H1 (cell line): Measurements from ENCODE around the gene FGF18. TPM values are rescaled to one million over a fixed set of nuclear protein-coding genes. Genes with fewer than 3 reads are reported as not detected.

Source experiments
- CTCF ChIA-PET: fragments of 300-600 bp; sonication (Branson Sonifier 250); formaldehyde crosslinking; loops from one replicate; lab custom pipeline; 2021; ENCODE audit not compliant: partially characterized antibody; lab: Charles Lee
- POLR2A ChIA-PET: fragments of 300-600 bp; sonication (Branson Sonifier 250); formaldehyde crosslinking; loops from one replicate; lab custom pipeline; 2021; ENCODE audit warnings: inconsistent platforms; ENCODE audit not compliant: partially characterized antibody; lab: Charles Lee
- DNase-seq, 2 experiments: peaks; one replicate each; pipeline versions ENCODE4 v3.0.0 to v3.0.0-alpha.2; 2010 to 2022; ENCODE audit warnings: low spot score in 2 of 2, low read depth in 1 of 2, mixed read lengths in 1 of 2
- FAIRE-seq: peaks from 2 replicates; lab custom pipeline; 2011; peaks lifted over from hg19 to GRCh38; lab: Jason Lieb, UNC
- H2AFZ ChIP-seq: 2 replicates; pipeline ENCODE4 v1.8.1; 2012; ENCODE audit warnings: low read length, inconsistent platforms
- H2AK5ac ChIP-seq: 2 replicates; pipeline ENCODE4 v1.6.1; 2013; ENCODE audit warnings: low read depth, low read length
- H2BK120ac ChIP-seq: replicated peaks from 2 replicates; pipeline ENCODE3; 2013; ENCODE audit warnings: low read depth, low read length, inconsistent platforms
- H2BK12ac ChIP-seq: 2 replicates; pipeline ENCODE4 v1.6.1; 2013; ENCODE audit warnings: low read depth, low read length
- H2BK15ac ChIP-seq: 2 replicates; pipeline ENCODE4 v1.6.1; 2013; ENCODE audit warnings: low read length
- H2BK20ac ChIP-seq: 2 replicates; pipeline ENCODE4 v1.6.1; 2013; ENCODE audit warnings: low read length
- H2BK5ac ChIP-seq: 2 replicates; pipeline ENCODE4 v1.6.1; 2013; ENCODE audit warnings: low read depth, low read length
- H3K14ac ChIP-seq: 2 replicates; pipeline ENCODE4 v1.6.1; 2013; ENCODE audit warnings: inconsistent platforms; ENCODE audit not compliant: insufficient read length
- H3K18ac ChIP-seq: 2 replicates; pipeline ENCODE4 v1.6.1; 2013; ENCODE audit warnings: low read length; ENCODE audit errors: extremely low read depth
- H3K23ac ChIP-seq: 2 replicates; pipeline ENCODE4 v1.6.1; 2013; ENCODE audit warnings: inconsistent platforms; ENCODE audit not compliant: insufficient read length
- H3K23me2 ChIP-seq: 2 replicates; pipeline ENCODE4 v1.6.1; 2013; ENCODE audit warnings: low read depth, low read length
- H3K27ac ChIP-seq: 2 replicates; pipeline ENCODE4 v1.6.1; 2011; ENCODE audit warnings: low read depth, low read length, inconsistent platforms
- H3K27me3 ChIP-seq, 4 experiments: replicated peaks in 1 of 4; 1 replicate in 1 of 4; 2 replicates in 3 of 4; pipeline versions ENCODE4 v1.6.1 to v1.8.1; 2011 to 2013; ENCODE audit warnings: low read length in 3 of 4, mild to moderate bottlenecking in 3 of 4, inconsistent platforms in 2 of 4, mixed read lengths in 2 of 4, moderate library complexity in 1 of 4; ENCODE audit not compliant: control insufficient read depth in 3 of 4, insufficient read depth in 3 of 4; ENCODE audit errors: extremely low read depth in 1 of 4
- H3K36me3 ChIP-seq, 4 experiments: 2 replicates each; pipeline versions ENCODE4 v1.6.1 to v1.8.1; 2011 to 2013; ENCODE audit warnings: mild to moderate bottlenecking in 4 of 4, low read length in 3 of 4, moderate library complexity in 2 of 4, control low read depth in 1 of 4, inconsistent platforms in 1 of 4; ENCODE audit not compliant: insufficient read depth in 4 of 4, control insufficient read depth in 2 of 4
- H3K4ac ChIP-seq: replicated peaks from 2 replicates; pipeline ENCODE3; 2013; ENCODE audit warnings: low read length, low read depth, mixed read lengths, inconsistent platforms; ENCODE audit not compliant: insufficient read length
- H3K4me1 ChIP-seq, 4 experiments: replicated peaks in 1 of 4; 1 replicate in 1 of 4; 2 replicates in 3 of 4; pipeline versions ENCODE4 v1.6.1 to v1.8.1; 2011 to 2013; ENCODE audit warnings: low read length in 3 of 4, inconsistent platforms in 2 of 4, mixed read lengths in 1 of 4; ENCODE audit not compliant: insufficient read depth in 4 of 4, control insufficient read depth in 3 of 4
- H3K4me2 ChIP-seq, 2 experiments: 2 replicates each; pipeline versions ENCODE4 v1.6.1 to v1.8.1; 2011 to 2013; ENCODE audit warnings: low read depth in 2 of 2, low read length in 2 of 2, control low read depth in 1 of 2, inconsistent platforms in 1 of 2, mild to moderate bottlenecking in 1 of 2; ENCODE audit not compliant: insufficient read depth in 1 of 2
- H3K4me3 ChIP-seq, 4 experiments: fragments of 200-600, 300-600 bp in 1 of 4; sonication (generic), shearing (Covaris generic), sonication (Bioruptor Twin) in 1 of 4; 2 replicates each; pipeline versions ENCODE4 v1.5.1 to v1.8.1; 2011 to 2016; ENCODE audit warnings: low read length in 4 of 4, low read depth in 3 of 4, control low read depth in 2 of 4, inconsistent platforms in 2 of 4, mild to moderate bottlenecking in 2 of 4, mixed read lengths in 1 of 4, moderate library complexity in 1 of 4; ENCODE audit not compliant: insufficient read depth in 2 of 4; ENCODE audit errors: extremely low read depth in 1 of 4
- H3K56ac ChIP-seq: replicated peaks from 2 replicates; pipeline ENCODE3; 2013; ENCODE audit warnings: low read depth, mild to moderate bottlenecking, mixed read lengths, low read length, inconsistent platforms; ENCODE audit not compliant: insufficient read length
- H3K79me1 ChIP-seq: 2 replicates; pipeline ENCODE4 v1.6.1; 2013; ENCODE audit warnings: low read depth, low read length, control low read depth
- H3K79me2 ChIP-seq, 2 experiments: 2 replicates each; pipeline versions ENCODE4 v1.6.1 to v1.8.1; 2012 to 2013; ENCODE audit warnings: low read length in 2 of 2, mild to moderate bottlenecking in 2 of 2, inconsistent platforms in 1 of 2; ENCODE audit not compliant: insufficient read depth in 2 of 2, control insufficient read depth in 1 of 2
- H3K9ac ChIP-seq, 4 experiments: replicated peaks in 1 of 4; 1 replicate in 1 of 4; 2 replicates in 3 of 4; pipeline versions ENCODE4 v1.6.1 to v1.8.1; 2011 to 2013; ENCODE audit warnings: low read depth in 3 of 4, low read length in 3 of 4, control low read depth in 2 of 4, mild to moderate bottlenecking in 2 of 4, moderate library complexity in 2 of 4, inconsistent platforms in 1 of 4; ENCODE audit errors: extremely low read depth in 1 of 4
- H3K9me3 ChIP-seq, 2 experiments: 2 replicates each; pipeline versions ENCODE4 v1.6.1 to v1.8.1; 2012 to 2013; ENCODE audit warnings: mild to moderate bottlenecking in 2 of 2, moderate library complexity in 2 of 2, control low read depth in 1 of 2, inconsistent platforms in 1 of 2, low read depth in 1 of 2, low read length in 1 of 2, mixed read lengths in 1 of 2; ENCODE audit not compliant: insufficient read depth in 2 of 2
- H4K20me1 ChIP-seq, 2 experiments: replicated peaks in 1 of 2; 2 replicates each; pipeline versions ENCODE3 to v1.8.1; 2011 to 2013; ENCODE audit warnings: inconsistent platforms in 2 of 2, low read length in 2 of 2, mild to moderate bottlenecking in 1 of 2; ENCODE audit not compliant: insufficient read depth in 2 of 2, control insufficient read depth in 1 of 2
- H4K5ac ChIP-seq: 2 replicates; pipeline ENCODE4 v1.6.1; 2013; ENCODE audit warnings: low read length, low read depth, mixed read lengths, inconsistent platforms; ENCODE audit not compliant: insufficient read length
- H4K8ac ChIP-seq: 2 replicates; pipeline ENCODE4 v1.8.0; 2013; ENCODE audit warnings: mild to moderate bottlenecking, moderate library complexity, low read length, inconsistent platforms; ENCODE audit not compliant: insufficient read depth; ENCODE audit errors: extremely low read depth
- H4K91ac ChIP-seq: replicated peaks from 2 replicates; pipeline ENCODE3; 2013; ENCODE audit warnings: low read length, mixed read lengths, inconsistent platforms; ENCODE audit not compliant: insufficient read length
- BRCA1 ChIP-seq: IDR thresholded peaks from 2 replicates; pipeline ENCODE4 v1.6.1; 2012; ENCODE audit warnings: low read depth, low read length, improper control_type of control experiment
- EZH2 ChIP-seq: fragments of 200-600 bp; sonication (generic); IDR thresholded peaks from 2 replicates; pipeline ENCODE4 v1.7.1; 2012; ENCODE audit warnings: low read depth, mild to moderate bottlenecking, moderate library complexity, low read length, inconsistent platforms; ENCODE audit not compliant: severe bottlenecking
- GTF2F1 ChIP-seq: IDR thresholded peaks from 2 replicates; pipeline ENCODE4 v1.6.1; 2012; ENCODE audit warnings: low read depth, low read length, improper control_type of control experiment, borderline replicate concordance
- KDM4A ChIP-seq: IDR thresholded peaks from one replicate; pipeline ENCODE4 v1.7.1; 2012; ENCODE audit warnings: low read depth, mild to moderate bottlenecking, moderate library complexity, low read length, inconsistent platforms; ENCODE audit not compliant: severe bottlenecking
- NRF1 ChIP-seq: IDR thresholded peaks from 2 replicates; pipeline ENCODE4 v1.6.1; 2011; ENCODE audit warnings: mild to moderate bottlenecking, low read depth, low read length, improper control_type of control experiment
- POLR2A ChIP-seq, 2 experiments: IDR thresholded peaks; 1 replicate in 1 of 2; 2 replicates in 1 of 2; pipeline ENCODE4 v1.6.1; 2011; ENCODE audit warnings: low read depth in 2 of 2, low read length in 2 of 2, mild to moderate bottlenecking in 2 of 2; ENCODE audit errors: control extremely low read depth in 1 of 2
- POU5F1 ChIP-seq: IDR thresholded peaks from 2 replicates; pipeline ENCODE4 v1.6.1; 2011; ENCODE audit warnings: low read depth, mild to moderate bottlenecking, low read length, moderate library complexity
- SAP30 ChIP-seq: fragments of 300-600 bp; sonication (generic); IDR thresholded peaks from 2 replicates; pipeline ENCODE4 v1.7.1; 2012; ENCODE audit warnings: low read length, moderate library complexity, mild to moderate bottlenecking, inconsistent platforms; ENCODE audit not compliant: insufficient read depth, insufficient replicate concordance
- SUZ12 ChIP-seq: fragments of 200-600 bp; sonication (generic); IDR thresholded peaks from 2 replicates; pipeline ENCODE4 v1.6.1; 2012; ENCODE audit warnings: mild to moderate bottlenecking, inconsistent platforms, low read length, moderate library complexity, mixed read lengths
- WGBS, 2 experiments: shearing (Covaris generic) in 1 of 2; methylation state at CpG; one replicate each; pipeline versions ENCODE4 v1.1.6 to v1.1.7; 2013 to 2015; ENCODE audit warnings: low lambda C conversion rate in 2 of 2, mixed read lengths in 2 of 2, inconsistent platforms in 1 of 2, low coverage in 1 of 2, missing lambda C conversion rate in 1 of 2; ENCODE audit not compliant: insufficient replicate concordance in 2 of 2, insufficient coverage in 1 of 2, insufficient read length in 1 of 2; ENCODE audit errors: extremely low coverage in 1 of 2, missing lambda C conversion rate in 1 of 2; 5-methylcytosine and 5-hydroxymethylcytosine counted together
- polyA plus RNA-seq, 7 experiments: library from polyadenylated mRNA; depleted of rRNA in 3 of 7; stranded (reverse) in 5 of 7; unstranded in 2 of 7; fragments of >200 nt in 5 of 7; fragments of 200-250 nt in 2 of 7; gene quantifications; 1 replicate in 5 of 7; 2 replicates in 1 of 7; 4 replicates in 1 of 7; pipeline versions ENCODE4 v1.2.1 to v1.2.3, GENCODE V29; 2011 to 2013; ENCODE audit warnings: missing spikeins in 2 of 7, mixed read lengths in 2 of 7
- total RNA-seq: library from RNA; stranded (reverse); fragmentation: NEBNext Ultra II Directional; extraction: Animal tissue kit (Norgen Biotek cat#: 25700); gene quantifications from 2 replicates; pipeline ENCODE4 v1.2.1, GENCODE V29; 2021
- TF ChIP-seq, protein P1 (sequence below): IDR thresholded peaks from 2 replicates; pipeline ENCODE4 v1.6.1; 2011; ENCODE audit warnings: low read length, improper control_type of control experiment

Gene FGF18
- total and polyA plus RNA-seq, 2 of the 8 experiments (the other 6 are each of a cell fraction or from before 2014, with no cell fraction given): 0.54 to 1.3 TPM

DNA sequence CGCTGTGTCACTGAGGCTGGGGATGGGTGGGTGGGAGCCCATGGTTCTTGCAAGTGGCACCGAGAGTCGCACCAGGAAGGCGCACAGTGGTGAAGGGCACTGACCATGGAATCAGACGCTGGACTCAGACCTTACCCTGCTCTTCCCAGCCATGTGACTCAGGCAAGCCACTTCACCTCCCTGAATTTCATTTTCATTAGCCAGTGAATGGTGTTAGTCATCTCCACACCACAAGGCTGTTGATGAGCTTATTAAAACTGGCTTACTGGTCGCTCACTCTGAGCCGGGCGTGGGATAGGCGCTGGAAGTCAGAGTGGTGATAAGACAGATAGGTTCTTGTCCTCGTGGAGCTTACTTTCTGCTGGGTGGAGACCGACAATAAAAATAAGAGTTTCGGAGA, 25.1 kb downstream of the FGF18 start:
- Histone ChIP-seq H3K9ac (no peak overlapping the region), H3K56ac (no peak overlapping the region), H3K27ac (no peak overlapping the region), H3K4me1 (peaks cover 10 to 26% (median 13%) of the 10 kb centered on the region in 4 experiments; a peak in 6 of 7 replicates), H3K27me3 (peaks cover 0 to 4% (median 3%) of the 10 kb centered on the region in 4 experiments; a peak in 3 of 7 replicates), H3K9me3 (no peaks in the 10 kb centered on the region), H2AK5ac (no peak overlapping the region), H3K36me3 (no peaks in the 10 kb centered on the region), H2BK20ac (no peak overlapping the region), H2BK120ac (no peak overlapping the region), H2BK5ac (no peak overlapping the region), H3K4me3 (no peak overlapping the region), H3K79me2 (no peaks in the 10 kb centered on the region), H3K4ac (no peak overlapping the region), H2AFZ (no peak overlapping the region), H4K5ac (no peak overlapping the region), H4K8ac (no peak overlapping the region), H3K18ac (no peak overlapping the region), H4K91ac (no peak overlapping the region), H3K23ac (no peak overlapping the region), H3K14ac (no peak overlapping the region), H4K20me1 (peaks cover 0 to 2% of the 10 kb centered on the region in 2 experiments), H2BK15ac (no peak overlapping the region), H2BK12ac (no peak overlapping the region), H3K79me1 (no peaks in the 10 kb centered on the region), H3K23me2 (peaks cover 2% of the 10 kb centered on the region; the same call in 1 of the 2 replicates), H3K4me2 (no peak overlapping the region)
- DNase-seq: no peak
- FAIRE-seq: no peak
- ChIA-PET CTCF (interaction anchor here (0.5 to 2.7 kb wide), 7 partner anchors 9 to 1746 kb away, joined by 3 to 9 read pairs (median 4); partner anchors contain the start of gene FGF18), POLR2A (interaction anchor here (1.3 to 2.6 kb wide), 5 partner anchors 9 to 56 kb away, joined by 3 to 7 read pairs (median 4); partner anchors contain the start of gene FGF18)
- WGBS, 2 experiments: 86% methylated on average over 10 of the region's 12 CpGs; no CpG with 5 or more reads in 1 of the 2 experiments
- no peak for TF ChIP-seq NRF1
- TF ChIP-seq EZH2: no peak
- TF ChIP-seq, protein P1, sequence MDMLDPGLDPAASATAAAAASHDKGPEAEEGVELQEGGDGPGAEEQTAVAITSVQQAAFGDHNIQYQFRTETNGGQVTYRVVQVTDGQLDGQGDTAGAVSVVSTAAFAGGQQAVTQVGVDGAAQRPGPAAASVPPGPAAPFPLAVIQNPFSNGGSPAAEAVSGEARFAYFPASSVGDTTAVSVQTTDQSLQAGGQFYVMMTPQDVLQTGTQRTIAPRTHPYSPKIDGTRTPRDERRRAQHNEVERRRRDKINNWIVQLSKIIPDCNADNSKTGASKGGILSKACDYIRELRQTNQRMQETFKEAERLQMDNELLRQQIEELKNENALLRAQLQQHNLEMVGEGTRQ: no peak
- no peak for TF ChIP-seq POU5F1
- no peak for TF ChIP-seq SUZ12
- TF ChIP-seq KDM4A: no peak
- no peak for TF ChIP-seq BRCA1
- no peak for TF ChIP-seq GTF2F1
- no peak for TF ChIP-seq POLR2A (IDR thresholded peaks at IDR 0.05; ENCODE audit: control extremely low read depth in 1 of 2, low read depth in 2 of 2, low read length in 2 of 2)
- TF ChIP-seq SAP30: no peak
